HFFc6 (cell line): Measurements from ENCODE around the gene LENG8. TPM values are rescaled to one million over a fixed set of nuclear protein-coding genes. Genes with fewer than 3 reads are reported as not detected.
A peak's percentile ranks its signal among the peaks of the same experiment; 100 is the strongest.

Experiments used
- DNase-seq: peaks from one replicate; pipeline ENCODE4 v3.0.0-alpha.2; 2018
- H3K27ac Mint-ChIP-seq: 2 replicates; pipeline ENCODE4 v1.8.0; 2020; ENCODE audit warnings: mild to moderate bottlenecking, mixed read lengths
- H3K27me3 Mint-ChIP-seq: 2 replicates; pipeline ENCODE4 v1.8.0; 2021; ENCODE audit warnings: mild to moderate bottlenecking, moderate library complexity, mixed read lengths; ENCODE audit not compliant: insufficient read depth
- H3K36me3 Mint-ChIP-seq: 2 replicates; pipeline ENCODE4 v1.8.0; 2021; ENCODE audit warnings: low read depth, mixed read lengths
- H3K4me1 Mint-ChIP-seq: 2 replicates; pipeline ENCODE4 v1.8.0; 2020; ENCODE audit warnings: low read depth, mixed read lengths
- H3K4me3 Mint-ChIP-seq: 2 replicates; pipeline ENCODE4 v1.8.0; 2020; ENCODE audit warnings: mild to moderate bottlenecking, moderate library complexity, mixed read lengths
- H3K9me3 Mint-ChIP-seq: 2 replicates; pipeline ENCODE4 v1.8.0; 2020; ENCODE audit warnings: mild to moderate bottlenecking, mixed read lengths
- total RNA-seq, 6 experiments: library from RNA; stranded (reverse); fragmentation: NEBNext Ultra II Directional; extraction: Animal tissue kit (Norgen Biotek cat#: 25700); gene quantifications; 2 replicates in 1 of 6; 3 replicates in 5 of 6; pipeline ENCODE4 v1.2.3, GENCODE V29; 2021
- TF ChIP-seq, protein P1 (sequence below): fragments of 200-600 bp; sonication (generic); IDR thresholded peaks from 2 replicates; pipeline ENCODE4 v1.5.0; 2021; ENCODE audit warnings: antibody characterized with exemption, mild to moderate bottlenecking

The LENG8 gene
- total RNA-seq, 6 experiments from 2014 or later = 70.7 to 76.5 (median 74.0) TPM

DNA sequence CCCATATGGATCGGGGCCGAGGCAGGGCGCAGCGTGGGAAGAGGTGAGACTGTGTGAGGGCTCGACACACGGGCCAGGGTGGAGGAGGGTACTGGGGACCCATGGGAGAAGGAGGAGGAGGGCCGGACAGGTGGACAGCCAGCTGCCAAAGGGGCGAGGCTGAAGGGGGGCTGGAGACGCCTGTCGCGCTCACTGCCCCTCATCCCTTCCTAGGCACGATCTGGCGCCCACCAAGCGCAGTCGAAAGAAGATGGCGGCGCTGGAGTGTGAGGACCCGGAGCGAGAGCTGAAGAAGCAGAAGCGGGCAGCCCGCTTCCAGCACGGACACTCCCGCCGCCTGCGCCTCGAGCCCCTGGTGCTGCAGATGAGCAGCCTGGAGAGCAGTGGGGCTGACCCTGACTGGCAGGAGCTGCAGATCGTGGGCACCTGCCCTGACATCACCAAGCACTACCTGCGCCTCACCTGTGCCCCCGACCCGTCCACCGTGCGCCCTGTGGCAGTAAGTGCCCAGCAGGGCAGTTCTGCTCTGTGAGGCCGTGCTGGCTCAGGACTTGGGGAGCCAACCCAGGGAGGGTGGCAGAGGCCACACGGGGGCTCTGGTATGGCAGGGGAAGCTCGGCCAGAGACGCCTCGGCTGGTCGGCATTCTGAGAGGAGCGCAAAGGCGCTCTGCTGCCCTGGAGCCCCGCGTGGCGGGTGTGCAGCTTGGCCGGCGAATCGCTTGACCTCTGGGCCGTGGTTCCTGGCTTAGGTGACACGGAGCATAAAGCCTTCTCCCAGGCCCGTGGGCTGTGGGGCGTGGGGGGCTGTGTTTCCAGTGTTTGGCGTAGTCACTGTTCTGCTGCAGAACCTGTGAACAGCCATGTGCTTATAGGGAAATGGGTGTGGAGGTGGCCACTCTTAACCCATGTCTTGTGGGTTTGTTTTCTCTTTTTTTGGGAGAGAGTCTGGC is 7.7 kb downstream of the LENG8 start:
- H3K36me3 Mint-ChIP-seq = peaks cover 48% of the 10 kb centered on the region
- TF ChIP-seq, protein P1, sequence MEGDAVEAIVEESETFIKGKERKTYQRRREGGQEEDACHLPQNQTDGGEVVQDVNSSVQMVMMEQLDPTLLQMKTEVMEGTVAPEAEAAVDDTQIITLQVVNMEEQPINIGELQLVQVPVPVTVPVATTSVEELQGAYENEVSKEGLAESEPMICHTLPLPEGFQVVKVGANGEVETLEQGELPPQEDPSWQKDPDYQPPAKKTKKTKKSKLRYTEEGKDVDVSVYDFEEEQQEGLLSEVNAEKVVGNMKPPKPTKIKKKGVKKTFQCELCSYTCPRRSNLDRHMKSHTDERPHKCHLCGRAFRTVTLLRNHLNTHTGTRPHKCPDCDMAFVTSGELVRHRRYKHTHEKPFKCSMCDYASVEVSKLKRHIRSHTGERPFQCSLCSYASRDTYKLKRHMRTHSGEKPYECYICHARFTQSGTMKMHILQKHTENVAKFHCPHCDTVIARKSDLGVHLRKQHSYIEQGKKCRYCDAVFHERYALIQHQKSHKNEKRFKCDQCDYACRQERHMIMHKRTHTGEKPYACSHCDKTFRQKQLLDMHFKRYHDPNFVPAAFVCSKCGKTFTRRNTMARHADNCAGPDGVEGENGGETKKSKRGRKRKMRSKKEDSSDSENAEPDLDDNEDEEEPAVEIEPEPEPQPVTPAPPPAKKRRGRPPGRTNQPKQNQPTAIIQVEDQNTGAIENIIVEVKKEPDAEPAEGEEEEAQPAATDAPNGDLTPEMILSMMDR = no peak
- H3K4me3 Mint-ChIP-seq = no peak overlapping the region

DNA sequence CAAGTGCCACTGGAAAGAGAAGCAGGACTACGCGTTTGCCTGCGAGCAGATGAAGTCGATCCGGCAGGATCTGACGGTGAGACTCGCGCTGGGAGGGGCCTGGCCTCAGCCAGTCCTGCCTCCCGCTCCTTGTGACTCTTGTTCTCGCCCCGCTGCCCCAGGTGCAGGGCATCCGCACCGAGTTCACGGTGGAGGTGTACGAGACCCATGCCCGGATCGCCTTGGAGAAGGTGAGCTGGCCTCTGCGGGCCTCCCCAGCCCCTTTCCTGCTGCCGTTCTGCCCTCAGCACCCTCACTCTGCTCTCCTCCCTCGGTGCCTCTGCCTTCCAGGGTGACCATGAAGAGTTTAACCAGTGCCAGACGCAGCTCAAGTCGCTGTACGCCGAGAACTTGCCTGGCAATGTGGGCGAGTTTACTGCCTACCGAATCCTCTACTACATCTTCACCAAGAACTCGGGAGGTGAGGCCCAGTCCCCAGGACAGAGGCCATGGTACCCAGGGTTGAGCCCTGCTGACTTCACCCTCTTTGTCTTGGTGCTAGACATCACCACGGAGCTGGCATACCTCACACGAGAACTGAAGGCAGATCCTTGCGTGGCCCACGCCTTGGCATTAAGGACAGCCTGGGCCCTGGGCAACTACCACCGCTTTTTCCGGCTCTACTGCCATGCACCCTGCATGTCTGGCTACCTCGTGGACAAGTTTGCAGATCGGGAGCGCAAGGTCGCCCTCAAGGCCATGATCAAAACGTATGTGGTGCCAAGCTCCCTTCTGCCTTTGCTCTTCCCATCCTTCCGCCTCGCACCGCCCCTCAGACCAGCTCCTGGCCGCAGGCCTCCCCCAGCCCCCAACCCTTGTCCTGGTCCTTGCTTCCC is 9.0 kb downstream of the LENG8 start:
- H3K4me1 Mint-ChIP-seq = peaks cover 25% of the 10 kb centered on the region
- no peaks in the 10 kb centered on the region for H3K9me3 Mint-ChIP-seq
- H3K27ac Mint-ChIP-seq = 0 out of 2 replicates have a peak overlapping the region, but pooled peaks have one; percentile 11
- DNase-seq = no peak
- H3K36me3 Mint-ChIP-seq = peaks cover 43% of the 10 kb centered on the region
- H3K27me3 Mint-ChIP-seq = peaks cover 29% of the 10 kb centered on the region
- TF ChIP-seq, protein P1 = no peak
- no peak overlapping the region for H3K4me3 Mint-ChIP-seq

More for the DNA sequence above, 7.7 kb downstream of the LENG8 start:
- peaks cover 26% of the 10 kb centered on the region for H3K27me3 Mint-ChIP-seq
- DNase-seq = no peak
- H3K9me3 Mint-ChIP-seq = no peaks in the 10 kb centered on the region
- H3K27ac Mint-ChIP-seq = no peak overlapping the region
- H3K4me1 Mint-ChIP-seq = peaks cover 25% of the 10 kb centered on the region

DNA sequence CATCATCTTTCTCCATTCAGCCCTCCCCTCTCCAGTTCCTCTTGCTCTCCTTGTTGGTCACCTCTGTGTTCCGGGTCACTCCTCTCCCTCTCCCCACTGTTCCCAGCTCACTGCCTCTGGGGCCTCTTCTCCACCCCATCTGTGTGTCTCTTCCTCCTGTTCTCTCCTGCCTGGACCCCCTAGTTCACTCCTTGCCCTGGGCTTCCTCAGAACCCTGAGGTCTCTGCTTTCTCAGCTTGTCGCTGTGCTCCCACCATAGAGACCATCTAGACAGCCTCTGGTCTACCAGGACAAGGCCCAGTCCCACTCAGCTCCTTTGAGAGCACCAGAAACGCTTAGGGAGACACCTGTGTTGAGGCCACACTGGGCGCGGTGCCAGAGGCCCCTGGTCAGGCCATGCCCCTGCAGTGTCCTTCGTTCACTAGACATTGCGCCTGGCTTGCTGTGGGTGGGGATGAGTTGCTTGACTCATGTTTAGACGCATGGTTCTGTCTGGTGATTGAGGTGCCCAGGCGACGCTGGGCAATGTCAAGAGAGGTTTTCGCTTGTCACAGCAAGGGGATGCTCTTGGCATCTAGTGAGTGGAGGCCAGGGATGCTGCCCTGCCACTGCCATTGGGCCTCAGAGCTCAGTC is 9.8 kb downstream of the LENG8 start:
- peaks cover 24% of the 10 kb centered on the region for H3K4me1 Mint-ChIP-seq
- TF ChIP-seq, protein P1 = no peak
- peaks cover 3% of the 10 kb centered on the region; the same call in 1 of the 2 replicates for H3K9me3 Mint-ChIP-seq
- peak overlapping the region; percentile 61 for H3K27ac Mint-ChIP-seq
- H3K36me3 Mint-ChIP-seq = peaks cover 37% of the 10 kb centered on the region
- no peak for DNase-seq
- H3K4me3 Mint-ChIP-seq = no peak overlapping the region
- peaks cover 28% of the 10 kb centered on the region for H3K27me3 Mint-ChIP-seq

DNA sequence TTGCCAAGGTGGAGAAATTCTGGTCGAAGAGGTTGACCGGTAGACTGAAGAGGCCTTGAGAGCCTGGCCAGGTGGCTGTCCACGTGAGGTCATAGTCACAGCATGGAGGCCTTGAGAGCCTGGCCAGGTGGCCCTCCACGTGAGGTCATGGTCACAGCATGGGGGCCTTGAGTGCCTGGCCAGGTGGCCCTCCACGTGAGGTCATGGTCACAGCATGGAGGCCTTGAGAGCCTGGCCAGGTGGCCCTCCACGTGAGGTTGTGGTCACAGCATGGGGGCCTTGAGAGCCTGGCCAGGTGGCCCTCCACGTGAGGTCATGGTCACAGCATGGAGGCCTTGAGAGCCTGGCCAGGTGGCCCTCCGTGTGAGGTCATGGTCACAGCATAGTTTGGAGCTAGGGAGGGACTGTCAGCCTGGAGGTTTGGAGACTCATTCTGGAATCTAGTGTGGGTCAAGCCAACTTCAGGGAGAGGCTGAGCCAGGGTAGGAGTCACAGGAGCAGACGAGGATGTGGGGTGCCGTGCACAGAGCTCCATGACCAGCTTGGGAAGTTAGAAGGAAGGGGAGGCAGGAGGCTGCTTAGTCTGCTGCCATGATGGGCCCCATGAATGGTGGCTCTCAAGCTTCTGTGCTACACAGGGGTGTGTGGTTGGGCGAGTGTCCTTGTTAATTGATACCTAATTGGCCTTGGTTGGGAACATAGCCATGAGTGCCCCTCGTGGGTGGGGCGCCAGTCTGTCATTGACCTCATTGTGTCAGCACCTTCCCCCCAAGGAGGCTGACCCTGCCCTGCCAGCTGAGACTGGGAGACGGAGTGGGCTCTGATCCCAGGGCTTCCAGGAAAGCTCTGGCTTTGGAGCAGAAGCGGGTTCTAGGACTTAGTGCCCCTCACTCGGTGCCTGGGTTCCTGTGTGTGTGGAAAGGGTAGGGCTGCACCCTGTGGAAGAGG is 10.6 kb downstream of the LENG8 start:
- peaks cover 38% of the 10 kb centered on the region for H3K36me3 Mint-ChIP-seq
- H3K4me3 Mint-ChIP-seq = no peak overlapping the region; the same call in 1 of the 2 replicates
- no peak for DNase-seq
- peaks cover 36% of the 10 kb centered on the region for H3K27me3 Mint-ChIP-seq
- peaks cover 32% of the 10 kb centered on the region for H3K4me1 Mint-ChIP-seq
- H3K27ac Mint-ChIP-seq = peak overlapping the region; percentile 68
- TF ChIP-seq, protein P1 = no peak
- H3K9me3 Mint-ChIP-seq = peaks cover 9% of the 10 kb centered on the region
